ENCODE data around the gene SOX18. TPM values are rescaled to one million over a fixed set of nuclear protein-coding genes. Genes with fewer than 3 reads are reported as not detected.
"Not testable (repeated sequence)": the region's sequence is repeated elsewhere in the genome, so short reads cannot be mapped to it uniquely, and the experiment has no call there.

The SOX18 gene
- total and polyA plus RNA-seq, 2 of the 8 experiments (the other 6 are each of a cell fraction or from before 2014, with no cell fraction given), result 0.09 TPM; not detected in 1

- H3K23me2 ChIP-seq (ENCODE audit: low read depth, low read length); H2AK5ac ChIP-seq (ENCODE audit: low read depth, low read length); H3K56ac ChIP-seq (replicated peaks; ENCODE audit: insufficient read length, low read depth, low read length); H4K91ac ChIP-seq (replicated peaks; ENCODE audit: insufficient read length, low read length); H3K4me3 ChIP-seq (ENCODE audit: extremely low read depth in 1 of 4, insufficient read depth in 2 of 4, low read depth in 3 of 4, low read length in 4 of 4); H3K9me3 ChIP-seq (ENCODE audit: insufficient read depth in 2 of 2, low read depth in 1 of 2, low read length in 1 of 2); H3K9ac ChIP-seq (replicated peaks in 1 of 4; ENCODE audit: extremely low read depth in 1 of 4, low read depth in 3 of 4, low read length in 3 of 4); H3K4ac ChIP-seq (replicated peaks; ENCODE audit: insufficient read length, low read depth, low read length); POLR2A ChIA-PET (ENCODE audit: partially characterized antibody); H4K8ac ChIP-seq (ENCODE audit: extremely low read depth, insufficient read depth, low read length); H3K27ac ChIP-seq (ENCODE audit: low read depth, low read length); H2AFZ ChIP-seq (ENCODE audit: low read length); H3K4me1 ChIP-seq (replicated peaks in 1 of 4; ENCODE audit: control insufficient read depth in 3 of 4, insufficient read depth in 4 of 4, low read length in 3 of 4); H2BK120ac ChIP-seq (replicated peaks; ENCODE audit: low read depth, low read length); DNase-seq (ENCODE audit: low read depth in 1 of 2, low spot score in 2 of 2); H3K79me1 ChIP-seq (ENCODE audit: low read depth, low read length); H3K14ac ChIP-seq (ENCODE audit: insufficient read length); H2BK15ac ChIP-seq (ENCODE audit: low read length); H3K79me2 ChIP-seq (ENCODE audit: control insufficient read depth in 1 of 2, insufficient read depth in 2 of 2, low read length in 2 of 2); H3K27me3 ChIP-seq (replicated peaks in 1 of 4; ENCODE audit: control insufficient read depth in 3 of 4, extremely low read depth in 1 of 4, insufficient read depth in 3 of 4, low read length in 3 of 4); H4K20me1 ChIP-seq (replicated peaks in 1 of 2; ENCODE audit: control insufficient read depth in 1 of 2, insufficient read depth in 2 of 2, low read length in 2 of 2); H3K23ac ChIP-seq (ENCODE audit: insufficient read length); H4K5ac ChIP-seq (ENCODE audit: insufficient read length, low read depth, low read length); H3K4me2 ChIP-seq (ENCODE audit: insufficient read depth in 1 of 2, low read depth in 2 of 2, low read length in 2 of 2); FAIRE-seq; H2BK5ac ChIP-seq (ENCODE audit: low read depth, low read length); H3K18ac ChIP-seq (ENCODE audit: extremely low read depth, low read length); H2BK12ac ChIP-seq (ENCODE audit: low read depth, low read length); H2BK20ac ChIP-seq (ENCODE audit: low read length): not testable (repeated sequence)
- H3K36me3 ChIP-seq (ENCODE audit: control insufficient read depth in 2 of 4, insufficient read depth in 4 of 4, low read length in 3 of 4), result peaks cover 14 to 45% (median 32%) of the 10 kb centered on the region in 4 experiments; a peak in 7 of 8 replicates
- 88% methylated on average over 6 of the region's 20 CpGs; no CpG with 5 or more reads in 1 of the 2 experiments for WGBS, 2 experiments (ENCODE audit: extremely low coverage in 1 of 2, insufficient coverage in 1 of 2, insufficient read length in 1 of 2, insufficient replicate concordance in 2 of 2, low coverage in 1 of 2, low lambda C conversion rate in 2 of 2, missing lambda C conversion rate in 1 of 2)
- CTCF ChIA-PET (ENCODE audit: partially characterized antibody), result interaction anchor here (1.3 kb wide), 1 partner anchor 24 kb away, joined by 3 read pairs; the partner anchor contains the start of gene C20orf204
Observed at GRCh38 chr20:64012385-64013154, 36.9 kb downstream of the SOX18 start.

All from H1 (cell line).